K562 (cell line): ENCODE measurements around the gene PSMA2. TPM values are rescaled to one million over a fixed set of nuclear protein-coding genes. Genes with fewer than 3 reads are reported as not detected.

Source experiments
- ATAC-seq: fragments of 200-7000 bp; cut with Tn5 transposase; 3 replicates; pipeline ENCODE4 v1.9.1; 2020; ENCODE audit warnings: moderate library complexity
- BruUV-seq: library from RNA; stranded (reverse); fragments of 400-500 nt; replicated peaks from 2 replicates; lab custom pipeline; 2021; lab: Mats Ljungman, UMichigan
- CTCF ChIA-PET: fragments of 300-600 bp; formaldehyde crosslinking; extraction: SDS; loops from one replicate; lab custom pipeline; 2021; ENCODE audit warnings: low intra/inter-chr PET ratio; lab: Yijun Ruan, JAX
- POLR2A ChIA-PET: fragments of 300-600, 350-650 bp; sonication (Branson Sonifier 250); formaldehyde crosslinking; extraction: SDS; loops from one replicate; lab custom pipeline; 2021; ENCODE audit warnings: antibody characterized with exemption, inconsistent platforms; lab: Yijun Ruan, JAX
- DNase-seq, 4 experiments: peaks; one replicate each; pipeline versions ENCODE4 v3.0.0 to v3.0.0-alpha.2; 2011 to 2018; ENCODE audit warnings: low spot score in 3 of 4, mixed read lengths in 3 of 4; ENCODE audit errors: extremely low read depth in 1 of 4
- FAIRE-seq: peaks from 2 replicates; lab custom pipeline; 2011; peaks lifted over from hg19 to GRCh38; lab: Jason Lieb, UNC
- H2AFZ ChIP-seq: 2 replicates; pipeline ENCODE4 v1.6.0; 2011; ENCODE audit warnings: low read depth, low read length, control low read depth, inconsistent platforms
- H3K27ac ChIP-seq: fragments of 200-600 bp; 3 replicates; pipeline ENCODE4 v1.8.0; 2011; ENCODE audit warnings: low read depth, mild to moderate bottlenecking, control low read depth, inconsistent platforms, low read length, moderate library complexity, mixed read lengths; ENCODE audit errors: extremely low read depth
- H3K27me3 ChIP-seq, 2 experiments: fragments of 300-600 bp in 1 of 2; 2 replicates in 1 of 2; 3 replicates in 1 of 2; pipeline versions ENCODE4 v1.6.0 to v1.8.0; 2011; ENCODE audit warnings: inconsistent platforms in 2 of 2, low read length in 2 of 2, mild to moderate bottlenecking in 1 of 2, mixed read lengths in 1 of 2, moderate library complexity in 1 of 2; ENCODE audit not compliant: control insufficient read depth in 2 of 2, insufficient read depth in 2 of 2
- H3K36me3 ChIP-seq: fragments of 300-600 bp; 3 replicates; pipeline ENCODE4 v1.8.0; 2011; ENCODE audit warnings: mild to moderate bottlenecking, low read length, inconsistent platforms; ENCODE audit not compliant: control insufficient read depth, insufficient read depth
- H3K4me1 ChIP-seq, 2 experiments: fragments of 200-600 bp in 1 of 2; replicated peaks in 1 of 2; 2 replicates in 1 of 2; 3 replicates in 1 of 2; pipeline versions ENCODE4 v1.5.1 to v1.8.0; 2011; ENCODE audit warnings: inconsistent platforms in 2 of 2, low read length in 2 of 2, mild to moderate bottlenecking in 1 of 2, mixed read lengths in 1 of 2, moderate library complexity in 1 of 2; ENCODE audit not compliant: control insufficient read depth in 2 of 2, insufficient read depth in 2 of 2
- H3K4me2 ChIP-seq: 2 replicates; pipeline ENCODE4 v1.6.1; 2011; ENCODE audit warnings: low read length, control low read depth, inconsistent platforms, mixed read lengths; ENCODE audit not compliant: insufficient read depth
- H3K4me3 ChIP-seq: fragments of 200-600 bp; sonication (generic), shearing (Covaris generic); 2 replicates; pipeline ENCODE4 v1.5.1; 2016; ENCODE audit warnings: control low read depth, inconsistent platforms
- H3K79me2 ChIP-seq: fragments of 200-600 bp; 3 replicates; pipeline ENCODE4 v1.8.0; 2011; ENCODE audit warnings: low read length, inconsistent platforms; ENCODE audit not compliant: control insufficient read depth, insufficient read depth
- H3K9ac ChIP-seq, 2 experiments: 2 replicates each; pipeline versions ENCODE4 v1.6.0 to v1.6.1; 2011; ENCODE audit warnings: low read depth in 2 of 2, low read length in 2 of 2, control low read depth in 1 of 2, inconsistent platforms in 1 of 2, mild to moderate bottlenecking in 1 of 2, mixed read lengths in 1 of 2; ENCODE audit not compliant: insufficient read depth in 1 of 2
- H3K9me1 ChIP-seq: one replicate; pipeline ENCODE4 v1.6.0; 2011; ENCODE audit warnings: inconsistent platforms, mild to moderate bottlenecking, low read length, moderate library complexity; ENCODE audit not compliant: control insufficient read depth, insufficient read depth
- H3K9me3 ChIP-seq: replicated peaks from 2 replicates; pipeline ENCODE4 v1.5.1; 2011; ENCODE audit warnings: low read depth, low read length, inconsistent platforms; ENCODE audit not compliant: control insufficient read depth, insufficient read depth
- H4K20me1 ChIP-seq: replicated peaks from 2 replicates; pipeline ENCODE4 v1.6.1; 2011; ENCODE audit warnings: low read length, inconsistent platforms, mixed read lengths; ENCODE audit not compliant: control insufficient read depth, insufficient read depth
- ARHGAP35 ChIP-seq: fragments of 450-650 bp; IDR thresholded peaks from 2 replicates; pipeline ENCODE4 v1.6.1; 2018; ENCODE audit not compliant: partially characterized antibody
- GATAD2B ChIP-seq: fragments of 450-650 bp; IDR thresholded peaks from 2 replicates; pipeline ENCODE4 v1.6.1; 2017; ENCODE audit warnings: mild to moderate bottlenecking, borderline replicate concordance
- HEY1 ChIP-seq: fragments of 250-450 bp; sonication (Bioruptor Pico); IDR thresholded peaks from 2 replicates; pipeline ENCODE4 v1.5.0; 2020; ENCODE audit warnings: mild to moderate bottlenecking, moderate library complexity, borderline replicate concordance
- HNRNPK ChIP-seq: fragments of 200-400 bp; formaldehyde crosslinking; IDR thresholded peaks from one replicate; pipeline ENCODE4 v1.6.1; 2018; ENCODE audit warnings: mild to moderate bottlenecking, low read depth, low read length; ENCODE audit not compliant: poor library complexity, severe bottlenecking
- MLX ChIP-seq, 2 experiments: fragments of 450-650 bp in 1 of 2; sonication (generic) in 1 of 2; formaldehyde crosslinking; conservative IDR thresholded peaks; 2 replicates each; pipeline versions ENCODE4 v1.4.0 to v1.8.1; 2020 to 2022; ENCODE audit warnings: mild to moderate bottlenecking in 1 of 2, missing genetic modification reagents in 1 of 2
- PHF8 ChIP-seq: fragments of 200-600 bp; sonication (generic); IDR thresholded peaks from 2 replicates; pipeline ENCODE4 v1.6.1; 2012; ENCODE audit warnings: mixed run types, mild to moderate bottlenecking, inconsistent platforms, low read length, moderate library complexity, borderline replicate concordance
- TFE3 ChIP-seq: fragments of 450-650 bp; formaldehyde crosslinking; IDR thresholded peaks from 2 replicates; pipeline ENCODE4 v1.4.0; 2020; ENCODE audit warnings: mild to moderate bottlenecking, mixed read lengths
- TSC22D4 ChIP-seq: fragments of 450-650 bp; IDR thresholded peaks from 2 replicates; pipeline ENCODE4 v1.6.1; 2016; ENCODE audit warnings: missing genetic modification characterization, missing biosample characterization, control low read depth
- ZBTB9 ChIP-seq: fragments of 450-650 bp; formaldehyde crosslinking; IDR thresholded peaks from 2 replicates; pipeline ENCODE4 v1.4.0; 2020; ENCODE audit warnings: mild to moderate bottlenecking, moderate library complexity
- ZMIZ1 ChIP-seq, 2 experiments: fragments of 150-350 bp in 1 of 2; IDR thresholded peaks; 2 replicates each; pipeline ENCODE4 v1.6.1; 2012 to 2016; ENCODE audit warnings: low read depth in 2 of 2, low read length in 2 of 2, mild to moderate bottlenecking in 1 of 2, moderate library complexity in 1 of 2
- ZNF408 ChIP-seq: fragments of 250-450 bp; sonication (Bioruptor Pico); IDR thresholded peaks from 2 replicates; pipeline ENCODE4 v1.4.0; 2020; ENCODE audit warnings: low read depth, mild to moderate bottlenecking, moderate library complexity
- ZNF695 ChIP-seq: fragments of 450-650 bp; formaldehyde crosslinking; IDR thresholded peaks from 2 replicates; pipeline ENCODE4 v1.4.0; 2020; ENCODE audit warnings: mild to moderate bottlenecking, moderate library complexity
- WGBS: fragments of 100-300 bp; shearing (Covaris generic); methylation state at CpG from one replicate; pipeline ENCODE4 v1.1.6; 2016; ENCODE audit warnings: low coverage, mixed read lengths; ENCODE audit not compliant: insufficient coverage; ENCODE audit errors: missing lambda C conversion rate; 5-methylcytosine and 5-hydroxymethylcytosine counted together
- in situ Hi-C: fragments of 300-500 bp; cut with MboI; formaldehyde crosslinking; loops from 4 replicates; pipeline ENCODE4 v1.15.0; 2018; ENCODE audit warnings: inconsistent platforms, mixed read lengths
- intact Hi-C: fragments of 100-400 bp; cut with micrococcal nuclease; formaldehyde crosslinking; loops from 2 replicates; pipeline ENCODE4 v1.14.2; 2022
- polyA plus RNA-seq, 8 experiments: library from polyadenylated mRNA; depleted of rRNA in 4 of 8; stranded (reverse) in 5 of 8; unstranded in 3 of 8; fragments of >200 nt; fragmentation: Nextera tagmentation in 2 of 8; fragmentation: Illumina TruSeq in 1 of 8; extraction: Ambion mirVana in 2 of 8; extraction: Trizol in 1 of 8; gene quantifications; 2 replicates each; pipeline versions ENCODE4 v1.2.1 to v1.2.3, GENCODE V29; 2011 to 2014; ENCODE audit warnings: inconsistent platforms in 1 of 8, missing spikeins in 1 of 8
- total RNA-seq, 7 experiments: library from RNA; depleted of rRNA in 6 of 7; stranded (reverse); fragments of >200 nt in 6 of 7; fragmentation: Illumina TruSeq in 2 of 7; extraction: Trizol in 2 of 7; gene quantifications; 2 replicates each; pipeline versions ENCODE4 v1.2.1 to v1.2.3, GENCODE V29; 2011 to 2021; ENCODE audit warnings: low replicate concordance in 1 of 7

Gene PSMA2
- total and polyA plus RNA-seq, 9 of the 15 experiments (the other 6 are each of a cell fraction or from before 2014, with no cell fraction given) = 91.7 to 1,070 (median 213) TPM

GRCh38 chr7:42980514-42980913, 48.5 kb upstream of the PSMA2 start:
- 40% methylated on average over 3 of the region's 3 CpGs for WGBS
- H3K4me3 ChIP-seq = no peak overlapping the region
- TF ChIP-seq ZNF695 (CRISPR knock-in tag) (no peak), ZBTB9 (CRISPR knock-in tag) (no peak), PHF8 (no peak), GATAD2B (no peak), HEY1 (no peak), TFE3 (CRISPR knock-in tag) (no peak), ZMIZ1 (IDR thresholded peaks at IDR 0.05; ENCODE audit: low read depth in 2 of 2, low read length in 2 of 2) (no peak), ARHGAP35 (no peak), HNRNPK (no peak), ZNF408 (no peak), TSC22D4 (tag) (no peak), MLX (CRISPR knock-in tag; conservative IDR thresholded peaks at IDR 0.05) (no peak)

More at GRCh38 chr7:42980514-42980913, 48.5 kb upstream of the PSMA2 start:
- in situ Hi-C loops (no loop called here), intact Hi-C loops (no loop called here)
- H3K27me3 ChIP-seq = no peaks in the 10 kb centered on the region
- H3K9ac ChIP-seq = no peak overlapping the region
- peak overlapping the region; percentile 33; the same call in 1 of the 2 replicates for H3K4me2 ChIP-seq
- peaks cover 17% of the 10 kb centered on the region for H3K9me3 ChIP-seq
- H3K27ac ChIP-seq = no peak overlapping the region
- no peaks in the 10 kb centered on the region for H3K9me1 ChIP-seq
- H2AFZ ChIP-seq = peak overlapping the region; percentile 57
- no peaks in the 10 kb centered on the region for H4K20me1 ChIP-seq
- no peaks in the 10 kb centered on the region for H3K79me2 ChIP-seq
- peak; percentile 42 for ATAC-seq
- DNase-seq = no peak
- CTCF ChIA-PET = no interaction called here
- H3K4me1 ChIP-seq = peaks cover 0 to 9% of the 10 kb centered on the region in 2 experiments; a peak in 3 of 5 replicates
- BruUV-seq = no TSS peak
- H3K36me3 ChIP-seq = peaks cover 2% of the 10 kb centered on the region; the same call in 2 of the 3 replicates
- POLR2A ChIA-PET = no interaction called here
- FAIRE-seq = no peak
